Measurements from ENCODE around the gene PLA2G4B. TPM values are rescaled to one million over a fixed set of nuclear protein-coding genes. Genes with fewer than 3 reads are reported as not detected.

Gene PLA2G4B
- total RNA-seq, result 6.2 TPM

GRCh38 chr15:41838400-41838897, at the start of gene PLA2G4B:
TSS of gene PLA2G4B (plus strand) at chr15:41838847. CDS start at chr15:41838914, 67 bp downstream.

GRCh38 chr15:41827880-41828806, 10.5 kb upstream of the PLA2G4B start, which contains the start of gene JMJD7:
TSS of gene JMJD7 (plus strand) at chr15:41828092. CDS start at chr15:41828125, 33 bp downstream.

GRCh38 chr15:41893422-41894250, 55.0 kb downstream of the PLA2G4B start, which contains the start of gene SPTBN5:
TSS of gene SPTBN5 (minus strand) at chr15:41894053. CDS start at chr15:41893497, 556 bp downstream.

Small RNAs within 50 kb of the gene (small RNA-seq; reads per million reads assigned to genes)
- gene JMJD7-PLA2G4B (ENCODE audit: low replicate concordance) (not detected), gene MIR4310 (ENCODE audit: low replicate concordance) (not detected), gene RNA5SP393 (ENCODE audit: low replicate concordance) (not detected)

Other genes starting within 250 kb of the PLA2G4B start
- 69.2 TPM for gene MGA, start 178.4 kb upstream of the PLA2G4B start, total RNA-seq
- gene MAPKBP1, start 64.4 kb upstream of the PLA2G4B start, total RNA-seq, result 25.4 TPM
- gene JMJD7, start 10.8 kb upstream of the PLA2G4B start, total RNA-seq, result 14.2 TPM
- gene SPTBN5, start 55.2 kb downstream of the PLA2G4B start, total RNA-seq, result 1.4 TPM
- gene EHD4, start 133.7 kb downstream of the PLA2G4B start, total RNA-seq, result 26.2 TPM
- gene PLA2G4E, start 182.2 kb downstream of the PLA2G4B start, total RNA-seq, result 0.29 TPM